GM12878 (cell line): ENCODE measurements around the gene DSG4. TPM values are rescaled to one million over a fixed set of nuclear protein-coding genes. Genes with fewer than 3 reads are reported as not detected.

ENCODE experiments used
- ATAC-seq: fragments of 200-7000 bp; cut with Tn5 transposase; 3 replicates; pipeline ENCODE4 v1.9.1; 2020; ENCODE audit warnings: mild to moderate bottlenecking, moderate library complexity
- BruUV-seq: library from RNA; stranded (reverse); fragments of 400-500 nt; replicated peaks from 2 replicates; lab custom pipeline; 2021; lab: Mats Ljungman, UMichigan
- CTCF ChIA-PET: fragments of 300-600 bp; sonication (Branson Sonifier 250); formaldehyde crosslinking; extraction: SDS; loops from one replicate; lab custom pipeline; 2021; ENCODE audit warnings: inconsistent platforms; lab: Yijun Ruan, JAX
- POLR2A ChIA-PET: fragments of 350-600 bp; formaldehyde crosslinking; extraction: SDS; loops from one replicate; lab custom pipeline; 2021; ENCODE audit warnings: inconsistent platforms; lab: Charles Lee
- RAD21 ChIA-PET: fragments of 300-600 bp; sonication (Branson Sonifier 250); formaldehyde crosslinking; loops from one replicate; lab custom pipeline; 2023; ENCODE audit warnings: antibody characterized with exemption; ENCODE audit not compliant: unreplicated experiment; lab: Charles Lee
- SMC1A ChIA-PET: fragments of 300-600 bp; sonication (Branson Sonifier 250); formaldehyde crosslinking; loops from one replicate; lab custom pipeline; 2023; ENCODE audit not compliant: unreplicated experiment, uncharacterized antibody; lab: Charles Lee
- DNase-seq: peaks from one replicate; pipeline ENCODE4 v3.0.0-alpha.2; 2011; ENCODE audit warnings: low read depth, low spot score
- FAIRE-seq: peaks from 3 replicates; lab custom pipeline; 2011; peaks lifted over from hg19 to GRCh38; lab: Jason Lieb, UNC
- H2AFZ ChIP-seq: 2 replicates; pipeline ENCODE4 v1.6.0; 2011; ENCODE audit warnings: low read depth, low read length, control low read depth; ENCODE audit not compliant: control insufficient read depth
- H3K27ac ChIP-seq: 2 replicates; pipeline ENCODE4 v1.5.1; 2011; ENCODE audit warnings: control low read depth; ENCODE audit not compliant: control insufficient read depth, insufficient read depth
- H3K27me3 ChIP-seq, 2 experiments: replicated peaks in 1 of 2; 2 replicates each; pipeline versions ENCODE4 v1.6.0 to v1.6.1; 2011; ENCODE audit warnings: low read length in 1 of 2; ENCODE audit not compliant: control insufficient read depth in 2 of 2, insufficient read depth in 2 of 2
- H3K36me3 ChIP-seq, 2 experiments: 2 replicates each; pipeline ENCODE4 v1.5.1; 2011; ENCODE audit warnings: low read length in 1 of 2; ENCODE audit not compliant: control insufficient read depth in 2 of 2, insufficient read depth in 2 of 2
- H3K4me1 ChIP-seq: 2 replicates; pipeline ENCODE4 v1.6.1; 2011; ENCODE audit warnings: mild to moderate bottlenecking, low read length, moderate library complexity, mixed read lengths; ENCODE audit not compliant: control insufficient read depth, insufficient read depth
- H3K4me2 ChIP-seq: 2 replicates; pipeline ENCODE4 v1.6.0; 2011; ENCODE audit warnings: control low read depth; ENCODE audit not compliant: control insufficient read depth, insufficient read depth
- H3K4me3 ChIP-seq: fragments of 200-600 bp; sonication (generic); 2 replicates; pipeline ENCODE4 v1.5.1; 2016
- H3K79me2 ChIP-seq: 2 replicates; pipeline ENCODE4 v1.6.0; 2011; ENCODE audit warnings: low read length; ENCODE audit not compliant: control insufficient read depth, insufficient read depth
- H3K9ac ChIP-seq: 2 replicates; pipeline ENCODE4 v1.8.0; 2011; ENCODE audit warnings: low read length, control low read depth, mixed read lengths; ENCODE audit not compliant: control insufficient read depth, insufficient read depth
- H3K9me3 ChIP-seq: replicated peaks from 3 replicates; pipeline ENCODE4 v1.5.1; 2011; ENCODE audit warnings: mild to moderate bottlenecking, low read length; ENCODE audit not compliant: control insufficient read depth, insufficient read depth
- H4K20me1 ChIP-seq: 2 replicates; pipeline ENCODE4 v1.6.0; 2011; ENCODE audit not compliant: control insufficient read depth, insufficient read depth
- CBX3 ChIP-seq: fragments of 200-600 bp; sonication (generic); IDR thresholded peaks from 2 replicates; pipeline ENCODE4 v1.6.1; 2016; ENCODE audit warnings: low read depth, borderline replicate concordance
- CBX5 ChIP-seq: sonication (generic); IDR thresholded peaks from 2 replicates; pipeline ENCODE4 v1.6.1; 2016; ENCODE audit warnings: low read depth, moderate library complexity, mild to moderate bottlenecking, inconsistent platforms
- CHD2 ChIP-seq: IDR thresholded peaks from 2 replicates; pipeline ENCODE4 v1.6.1; 2011; ENCODE audit warnings: low read depth, low read length, improper control_type of control experiment, borderline replicate concordance
- JUND ChIP-seq: IDR thresholded peaks from 2 replicates; pipeline ENCODE4 v1.6.1; 2012; ENCODE audit warnings: low read depth, mild to moderate bottlenecking, low read length, improper control_type of control experiment, moderate library complexity
- MXI1 ChIP-seq: fragments of 150-350 bp; IDR thresholded peaks from 2 replicates; pipeline ENCODE4 v1.6.1; 2011; ENCODE audit warnings: low read depth, mild to moderate bottlenecking, inconsistent platforms, low read length, improper control_type of control experiment
- RBBP5 ChIP-seq: fragments of 200-600 bp; sonication (generic); conservative IDR thresholded peaks from 2 replicates; pipeline ENCODE4 v1.6.1; 2016
- SREBF2 ChIP-seq: IDR thresholded peaks from 2 replicates; pipeline ENCODE4 v1.6.1; 2012; ENCODE audit warnings: mild to moderate bottlenecking, low read length
- WGBS: methylation state at CpG from one replicate; pipeline ENCODE4 v1.1.6; 2016; ENCODE audit warnings: low lambda C conversion rate; ENCODE audit not compliant: insufficient replicate concordance, insufficient coverage; ENCODE audit errors: missing lambda C conversion rate; 5-methylcytosine and 5-hydroxymethylcytosine counted together
- in situ Hi-C: fragments of 300-500 bp; cut with MboI; formaldehyde crosslinking; loops from 9 replicates; pipeline ENCODE4 v1.14.3; 2018; ENCODE audit warnings: mixed read lengths
- intact Hi-C: fragments of 100-400 bp; cut with micrococcal nuclease; formaldehyde crosslinking; loops from one replicate; pipeline ENCODE4 v1.14.2; 2022; ENCODE audit not compliant: unreplicated experiment
- polyA plus RNA-seq, 11 experiments: library from polyadenylated mRNA; depleted of rRNA in 4 of 11; unstranded in 6 of 11; stranded (reverse) in 5 of 11; fragments of >200 nt; fragmentation: Nextera tagmentation in 4 of 11; fragmentation: Illumina TruSeq in 1 of 11; extraction: Ambion mirVana in 4 of 11; extraction: Trizol in 1 of 11; gene quantifications; 1 replicate in 1 of 11; 2 replicates in 10 of 11; pipeline versions ENCODE4 v1.2.1 to v1.2.3, GENCODE V29; 2011 to 2016; ENCODE audit warnings: inconsistent platforms in 2 of 11, missing spikeins in 2 of 11, low read depth in 1 of 11
- total RNA-seq, 4 experiments: library from RNA; depleted of rRNA in 3 of 4; stranded (reverse); fragments of >200 nt in 3 of 4; fragmentation: Illumina TruSeq in 1 of 4; extraction: Trizol in 1 of 4; gene quantifications; 2 replicates each; pipeline versions ENCODE4 v1.2.1 to v1.2.3, GENCODE V29; 2013 to 2021

The DSG4 gene
- total and polyA plus RNA-seq, 10 of the 15 experiments (the other 5 are each of a cell fraction or from before 2014, with no cell fraction given) = 0.07 to 0.59 (median 0.17) TPM; not detected in 1

GRCh38 chr18:31398191-31398590, 21.6 kb downstream of the DSG4 start (continued):
- no peak for TF ChIP-seq RBBP5
- no peak for TF ChIP-seq SREBF2
- TF ChIP-seq CBX3 = no peak
- TF ChIP-seq MXI1 = no peak
- TF ChIP-seq CBX5 = no peak
- no peak for TF ChIP-seq CHD2

- ChIA-PET POLR2A (no interaction called here), SMC1A (no interaction called here), CTCF (no interaction called here), RAD21 (no interaction called here)
- in situ Hi-C loops (loop anchor here (10.0 kb wide), 1 partner anchor 55 kb away; no protein-coding TSS in a partner anchor), intact Hi-C loops (loop anchor here (10.0 kb wide), 2 partner anchors 55 to 425 kb away; no protein-coding TSS in a partner anchor)
- 25% methylated on average over 6 of the region's 6 CpGs for WGBS
- DNase-seq = no peak
- Histone ChIP-seq H3K4me2 (no peak overlapping the region), H4K20me1 (no peaks in the 10 kb centered on the region), H3K27me3 (no peaks in the 10 kb centered on the region), H3K79me2 (no peaks in the 10 kb centered on the region), H3K9me3 (no peaks in the 10 kb centered on the region), H3K4me1 (no peaks in the 10 kb centered on the region), H3K36me3 (no peaks in the 10 kb centered on the region), H3K9ac (no peak overlapping the region), H3K27ac (no peak overlapping the region), H2AFZ (no peak overlapping the region), H3K4me3 (no peak overlapping the region)
- no peak for ATAC-seq
- FAIRE-seq = no peak
- TF ChIP-seq JUND = no peak
- no TSS peak for BruUV-seq
These were observed 22.9 kb downstream of the DSG4 start for GRCh38 chr18:31399306-31400032.
